ENCODE measurements around the gene TFPI.

DNA sequence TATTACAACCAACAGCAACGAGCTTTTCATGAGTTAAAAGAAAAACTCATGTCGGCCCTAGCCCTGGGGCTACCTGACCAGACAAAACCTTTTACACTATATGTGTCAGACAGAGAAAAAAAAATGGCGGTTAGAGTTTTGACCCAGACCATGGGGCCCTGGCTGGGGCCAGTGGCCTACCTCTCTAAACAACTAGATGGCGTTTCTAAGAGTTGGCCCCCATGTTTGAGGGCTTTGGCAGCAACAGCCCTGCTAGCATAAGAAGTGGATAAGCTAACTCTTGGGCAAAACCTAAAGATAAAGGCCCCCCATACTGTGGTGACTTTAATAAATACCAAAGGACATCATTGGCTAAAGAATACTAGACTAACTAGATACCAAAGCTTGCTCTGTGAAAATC, 39.3 kb downstream of the TFPI start:
- TF ChIP-seq RCOR1 (IDR thresholded peaks at IDR 0.05; ENCODE audit: low read depth, low read length), result no peak
- no peak for TF ChIP-seq POLR2A (IDR thresholded peaks at IDR 0.05; ENCODE audit: low read length)
- no peak for TF ChIP-seq CTCF (IDR thresholded peaks at IDR 0.05)
- no peak for TF ChIP-seq RAD21 (conservative IDR thresholded peaks at IDR 0.05 in 1 of 2, IDR thresholded peaks at IDR 0.05 in 1 of 2)
- no peak for TF ChIP-seq REST (IDR thresholded peaks at IDR 0.05)
- no peak for TF ChIP-seq EP300 (IDR thresholded peaks at IDR 0.05)
- no peak for TF ChIP-seq BHLHE40 (IDR thresholded peaks at IDR 0.05; ENCODE audit: low read depth, low read length)
- no peak for TF ChIP-seq POLR2AphosphoS2 (conservative IDR thresholded peaks at IDR 0.05; ENCODE audit: low read length)

Measured in A549 (cell line).